HG03196 (cell line): ENCODE results near the gene COMMD9.

ENCODE experiments used
- ATAC-seq: cut with Tn5 transposase; IDR thresholded peaks from one replicate; pipeline ENCODE4 v1.9.1; 2021; ENCODE audit not compliant: unreplicated experiment

Gene COMMD9

DNA sequence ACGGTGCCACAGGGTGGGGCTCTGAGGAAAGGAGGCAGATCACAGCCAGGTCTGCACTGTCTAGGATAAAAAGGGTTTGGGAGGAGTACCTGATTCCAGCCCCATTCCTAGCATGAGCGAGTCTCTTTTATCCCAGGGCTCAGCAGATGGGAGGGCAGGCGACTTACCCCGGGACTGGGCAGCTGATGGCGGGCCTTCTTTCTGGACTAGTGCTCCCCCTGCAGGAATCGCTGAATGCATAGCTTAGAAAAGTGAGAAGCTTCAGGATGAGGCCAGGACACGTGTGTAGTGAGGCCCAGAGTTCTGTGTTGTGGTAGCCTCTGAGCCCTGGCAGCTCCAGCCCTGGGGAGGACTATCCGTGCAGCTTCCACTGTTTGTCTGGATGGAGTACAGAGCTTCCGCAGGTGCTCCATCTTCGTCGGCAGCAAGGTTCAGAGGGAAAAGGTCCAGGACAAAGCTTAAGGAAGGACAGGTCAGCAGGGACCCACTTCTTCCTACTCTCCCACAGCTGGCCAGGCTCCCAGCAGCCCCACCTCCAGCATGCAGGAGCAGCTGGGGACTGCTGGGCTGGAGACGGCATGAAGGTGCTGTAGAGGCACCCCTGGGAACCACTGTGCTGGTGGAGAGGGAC is 30.4 kb downstream of the COMMD9 start:
- no peak for ATAC-seq

DNA sequence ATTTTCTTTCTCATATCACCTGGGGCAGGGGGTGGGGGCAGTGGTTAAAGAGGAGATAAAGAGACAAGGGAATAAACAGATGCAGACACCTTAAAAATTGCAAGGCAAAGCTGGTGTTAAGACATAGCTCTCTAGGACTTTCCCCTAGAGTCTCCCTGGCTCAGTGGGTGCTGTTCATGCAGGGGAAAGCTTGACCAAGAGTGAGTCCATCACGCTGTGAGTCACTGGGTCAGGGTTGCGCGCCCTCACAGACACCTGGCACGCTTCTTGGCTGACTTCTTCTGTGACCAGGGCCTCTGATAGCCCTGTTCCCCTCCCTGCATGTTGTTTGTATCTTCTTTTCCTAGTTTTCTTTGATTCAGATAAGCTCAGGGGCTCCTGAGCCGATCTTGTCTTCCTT is 31.9 kb downstream of the COMMD9 start:
- no peak for ATAC-seq

DNA sequence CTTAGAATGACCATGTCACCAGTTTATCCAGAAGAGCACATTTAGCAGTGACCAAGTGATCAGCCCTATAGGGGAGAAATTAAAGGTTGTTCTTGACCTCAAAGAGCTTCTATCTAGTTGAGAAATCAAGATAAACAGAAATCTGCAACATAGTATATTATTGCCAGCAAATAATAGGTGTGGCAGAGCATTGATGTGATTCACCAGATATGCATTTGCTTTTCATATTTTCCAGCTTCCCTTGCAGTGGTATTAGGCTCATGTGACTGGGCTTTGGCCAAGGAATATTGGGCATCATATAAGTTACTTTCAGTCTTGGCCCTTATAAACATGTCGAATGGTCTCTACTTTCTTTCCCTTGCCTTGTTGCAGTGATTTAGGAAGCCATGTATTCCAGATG is 34.5 kb downstream of the COMMD9 start:
- ATAC-seq = no peak

- ATAC-seq = no peak
These were observed 36.0 kb downstream of the COMMD9 start for GRCh38 chr11:36253238-36253637.

DNA sequence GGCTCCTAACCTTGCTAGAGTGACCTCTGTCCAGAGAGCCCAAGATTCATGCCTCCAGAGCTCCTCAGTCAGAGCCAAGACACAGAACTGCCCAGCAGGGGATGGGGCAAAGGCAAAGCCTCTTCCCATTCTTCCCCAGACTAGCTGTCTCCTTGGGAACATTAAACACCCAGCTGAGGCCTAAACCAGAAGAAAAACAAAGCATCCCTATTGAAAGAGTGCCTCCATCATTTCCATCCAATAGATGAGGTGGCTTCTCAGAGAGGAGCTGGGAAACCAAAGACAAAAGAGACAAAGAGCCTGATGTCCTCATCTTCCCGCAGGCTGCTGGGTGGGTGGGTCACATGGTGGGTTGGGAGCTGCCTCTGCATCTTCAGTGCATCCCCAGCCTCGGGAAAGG is 37.4 kb downstream of the COMMD9 start:
- ATAC-seq = no peak

DNA sequence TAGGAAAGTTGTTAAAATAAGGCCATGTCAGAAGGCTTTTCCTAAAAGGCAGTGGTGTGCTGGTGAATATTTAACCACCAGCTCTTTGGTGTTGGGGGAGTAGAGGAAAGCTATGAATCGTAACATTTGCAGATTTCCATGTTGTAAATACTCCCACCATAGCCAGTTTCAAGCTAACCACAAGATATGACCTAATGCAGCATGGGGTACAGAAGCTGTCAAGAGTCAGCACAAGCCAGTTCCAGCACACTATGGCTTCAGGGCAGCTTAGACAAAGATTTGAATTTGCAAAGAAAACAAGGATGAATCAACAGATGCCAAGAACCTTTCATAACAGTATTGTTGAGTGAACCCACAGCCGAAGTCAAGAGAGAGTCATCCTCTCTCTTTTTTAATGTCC is 40.0 kb downstream of the COMMD9 start:
- ATAC-seq = no peak

GRCh38 chr11:36248436-36248835 is 40.8 kb downstream of the COMMD9 start:
- ATAC-seq = no peak

GRCh38 chr11:36247493-36247892 is 41.7 kb downstream of the COMMD9 start:
- no peak for ATAC-seq

GRCh38 chr11:36243641-36244040 is 45.6 kb downstream of the COMMD9 start:
- ATAC-seq = no peak

- no peak for ATAC-seq
These were observed 47.7 kb downstream of the COMMD9 start for GRCh38 chr11:36241497-36241896.

- no peak for ATAC-seq
These were observed 48.4 kb downstream of the COMMD9 start for GRCh38 chr11:36240801-36241200.

GRCh38 chr11:36240173-36240572 is 49.1 kb downstream of the COMMD9 start:
- no peak for ATAC-seq

- no peak for ATAC-seq
These were observed 49.6 kb downstream of the COMMD9 start for GRCh38 chr11:36239636-36240035.

- no peak for ATAC-seq
These were observed 50.3 kb downstream of the COMMD9 start for GRCh38 chr11:36238881-36239280.

DNA sequence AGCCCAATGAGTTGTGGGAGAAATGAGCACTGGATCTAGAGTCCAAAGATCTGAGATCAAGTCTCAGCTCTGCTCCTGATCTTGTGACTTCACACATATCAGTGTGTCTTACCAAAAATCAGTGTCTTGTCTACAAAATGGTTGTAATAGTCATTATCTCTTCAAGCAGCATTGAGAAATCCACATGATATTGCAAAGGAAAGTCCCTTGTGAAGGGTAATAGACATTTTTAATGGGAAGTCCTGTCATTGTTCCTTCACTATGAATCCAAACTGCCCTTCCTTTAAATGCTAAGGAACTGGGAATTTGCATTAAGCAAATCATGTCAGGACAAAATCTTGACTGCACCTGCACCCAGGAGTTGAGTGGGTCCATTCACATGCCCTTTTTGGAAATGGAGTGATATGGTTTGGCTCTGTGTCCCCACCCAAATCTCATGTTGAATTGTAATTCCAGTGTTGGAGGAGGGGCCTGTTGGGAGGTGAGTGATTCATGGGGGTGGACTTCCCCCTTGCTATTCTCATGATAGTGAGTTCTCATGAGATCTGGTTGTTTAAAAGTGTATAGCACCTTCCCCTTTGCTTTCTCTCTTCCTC is 51.1 kb downstream of the COMMD9 start:
- ATAC-seq = no peak

DNA sequence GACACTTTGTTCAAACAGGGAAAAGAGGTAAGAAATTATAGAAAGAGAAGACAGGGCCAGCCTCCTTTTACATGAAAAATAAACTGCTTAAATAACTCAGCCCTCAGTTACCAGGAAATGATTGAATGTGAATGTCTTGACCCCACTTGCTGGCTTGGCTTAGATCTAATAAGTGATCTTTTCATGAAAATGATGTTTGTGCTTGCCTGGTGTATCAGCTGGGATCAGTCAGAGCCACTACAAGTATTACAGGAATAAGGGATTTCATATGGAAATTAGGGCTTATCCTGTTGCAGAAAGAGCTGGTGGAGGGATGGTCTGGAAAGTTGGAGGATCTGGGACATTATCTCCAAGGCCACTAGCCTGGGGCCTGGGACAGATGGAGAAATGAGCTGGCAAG is 51.8 kb downstream of the COMMD9 start:
- no peak for ATAC-seq

DNA sequence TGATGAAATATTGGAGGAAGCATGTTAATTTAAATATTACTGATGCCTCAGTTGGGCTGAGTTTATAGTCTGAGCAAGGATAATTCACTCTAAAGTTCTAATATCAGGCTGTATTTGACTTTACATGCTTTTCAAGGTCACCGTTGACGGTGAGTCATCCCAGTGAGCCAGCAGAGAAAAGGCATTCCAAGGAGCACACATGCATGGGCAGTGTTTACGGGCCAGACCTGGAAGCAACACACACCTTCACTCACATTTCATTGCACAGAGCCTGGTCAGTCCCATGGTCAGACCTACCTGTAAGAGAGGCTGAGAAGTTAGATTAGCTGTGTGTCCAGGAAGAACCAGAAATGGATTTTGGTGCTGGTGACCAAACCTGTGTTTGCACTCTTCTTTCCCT is 53.5 kb downstream of the COMMD9 start:
- no peak for ATAC-seq

DNA sequence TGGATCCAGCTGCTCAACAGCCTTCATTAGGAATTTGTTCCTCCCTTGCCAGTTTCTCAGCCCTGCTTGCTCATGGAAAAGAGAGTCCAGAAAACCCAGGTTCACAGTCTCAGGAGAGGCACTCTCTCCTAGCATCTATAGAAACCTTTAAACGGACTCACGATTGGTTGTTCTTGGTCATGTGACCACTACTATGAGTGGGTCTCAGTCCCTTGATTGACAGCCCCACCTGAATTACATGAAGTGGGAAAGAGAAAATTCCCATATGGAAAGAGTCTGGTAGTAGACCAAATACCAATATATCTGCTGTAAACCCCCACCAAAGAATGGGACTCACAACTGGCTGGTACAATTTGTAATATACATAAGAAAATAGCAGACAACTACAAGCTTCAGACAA is 54.4 kb downstream of the COMMD9 start:
- ATAC-seq = no peak

GRCh38 chr11:36233204-36233603 is 56.0 kb downstream of the COMMD9 start:
- ATAC-seq = no peak

DNA sequence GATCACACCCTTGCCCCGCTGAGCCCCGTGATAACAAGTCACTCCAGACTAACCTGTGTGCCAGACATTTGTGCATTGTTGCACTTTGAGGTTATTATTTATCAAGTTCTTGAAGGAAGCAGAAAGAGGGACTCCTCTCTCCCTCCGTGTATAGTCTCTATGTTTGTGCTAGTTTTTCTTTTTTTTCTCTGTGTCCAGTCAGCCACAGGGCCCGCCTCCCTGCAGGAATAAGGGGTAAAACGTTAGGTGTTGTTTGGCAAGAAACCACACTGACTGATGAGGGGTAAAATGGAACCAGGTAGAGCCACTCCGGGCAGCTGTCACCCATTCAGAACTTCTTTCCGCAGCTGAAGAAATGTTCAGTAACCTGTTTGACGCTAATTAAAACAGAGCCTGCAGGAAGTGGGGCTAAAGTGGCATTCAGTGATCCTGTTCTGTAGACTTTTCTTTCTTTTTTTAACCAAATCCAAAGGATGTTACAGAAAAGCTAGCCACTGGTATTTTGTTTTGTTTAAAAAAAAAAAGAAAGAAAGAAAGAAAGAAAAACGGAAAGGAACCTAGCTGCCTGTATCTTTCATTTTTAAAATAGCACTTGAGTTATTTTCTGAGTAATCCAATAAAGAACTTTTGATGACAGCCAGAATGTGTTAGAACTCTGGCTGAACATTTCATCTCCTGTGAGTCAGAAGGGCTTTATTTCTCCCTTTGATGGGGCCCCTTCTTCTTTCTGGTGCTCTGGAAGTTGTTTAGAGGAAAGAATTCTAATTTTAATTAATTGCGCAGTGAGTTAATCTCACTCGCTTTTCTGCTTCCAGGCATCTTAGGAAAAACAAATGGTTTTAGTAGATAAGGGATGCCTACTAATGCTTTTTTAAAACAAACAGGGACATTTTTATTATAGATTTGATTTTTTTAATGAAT is 58.2 kb downstream of the COMMD9 start:
- ATAC-seq = no peak

GRCh38 chr11:36229091-36229705 is 60.0 kb downstream of the COMMD9 start:
- ATAC-seq = no peak

- no peak for ATAC-seq
These were observed 60.5 kb downstream of the COMMD9 start for GRCh38 chr11:36228689-36229088.
